GM19467 (cell line): ENCODE results near the gene SPTA1.

ENCODE experiments used
- ATAC-seq: cut with Tn5 transposase; IDR thresholded peaks from one replicate; pipeline ENCODE4 v1.9.1; 2021; ENCODE audit warnings: mild to moderate bottlenecking, moderate library complexity; ENCODE audit not compliant: unreplicated experiment

The SPTA1 gene

GRCh38 chr1:158687037-158687436, 522 bp upstream of the SPTA1 start:
- ATAC-seq: no peak

GRCh38 chr1:158685085-158685484, 1.4 kb downstream of the SPTA1 start:
- no peak for ATAC-seq

GRCh38 chr1:158681606-158682005, 4.9 kb downstream of the SPTA1 start:
- no peak for ATAC-seq

- ATAC-seq: no peak
Measured at GRCh38 chr1:158679289-158679688, 7.2 kb downstream of the SPTA1 start.

GRCh38 chr1:158675563-158676323, 10.8 kb downstream of the SPTA1 start:
- ATAC-seq: no peak

- ATAC-seq: no peak
Measured at GRCh38 chr1:158674302-158674701, 12.2 kb downstream of the SPTA1 start.

GRCh38 chr1:158666037-158666436, 20.5 kb downstream of the SPTA1 start:
- ATAC-seq: no peak

- ATAC-seq: no peak
Measured at GRCh38 chr1:158654571-158654970, 31.9 kb downstream of the SPTA1 start.

GRCh38 chr1:158654086-158654485, 32.4 kb downstream of the SPTA1 start:
- no peak for ATAC-seq

GRCh38 chr1:158652721-158653334, 33.7 kb downstream of the SPTA1 start:
- ATAC-seq: no peak

GRCh38 chr1:158649052-158649451, 37.5 kb downstream of the SPTA1 start:
- ATAC-seq: no peak

GRCh38 chr1:158646465-158646864, 40.0 kb downstream of the SPTA1 start:
- no peak for ATAC-seq

- no peak for ATAC-seq
Measured at GRCh38 chr1:158644449-158644848, 42.1 kb downstream of the SPTA1 start.

- no peak for ATAC-seq
Measured at GRCh38 chr1:158638904-158639303, 47.6 kb downstream of the SPTA1 start.

- ATAC-seq: no peak
Measured at GRCh38 chr1:158638146-158638545, 48.4 kb downstream of the SPTA1 start.

- no peak for ATAC-seq
Measured at GRCh38 chr1:158613764-158614163, 72.8 kb downstream of the SPTA1 start.

GRCh38 chr1:158611916-158612315, 74.6 kb downstream of the SPTA1 start:
- no peak for ATAC-seq

- no peak for ATAC-seq
Measured at GRCh38 chr1:158607296-158607695, 79.2 kb downstream of the SPTA1 start.

GRCh38 chr1:158604968-158605367, 81.5 kb downstream of the SPTA1 start, which contains the start of gene OR10Z1:
Gene OR10Z1, plus strand, starts transcription at chr1:158605268. Its CDS starts 1,171 bp downstream, at chr1:158606439.
- no peak for ATAC-seq

- ATAC-seq: no peak
Measured at GRCh38 chr1:158600735-158601134, 85.8 kb downstream of the SPTA1 start.

GRCh38 chr1:158586942-158587341, 99.6 kb downstream of the SPTA1 start:
- ATAC-seq: no peak

GRCh38 chr1:158583962-158584361, 102.6 kb downstream of the SPTA1 start:
- ATAC-seq: no peak
